NCI-H446 (cell line): Measurements from ENCODE around the gene PIK3R4.

Experiments
- DNase-seq, 2 experiments: peaks; one replicate each; lab custom pipeline; 2025; lab: John Stamatoyannopoulos, UW

PIK3R4 gene

GRCh38 chr3:130741946-130742610, 4.6 kb downstream of the PIK3R4 start:
- no peak for DNase-seq

- DNase-seq = no peak
Observed at GRCh38 chr3:130739848-130740247, 6.8 kb downstream of the PIK3R4 start.

GRCh38 chr3:130738241-130738640, 8.4 kb downstream of the PIK3R4 start:
- DNase-seq = no peak

- no peak for DNase-seq
Observed at GRCh38 chr3:130737622-130738021, 9.0 kb downstream of the PIK3R4 start.

GRCh38 chr3:130733236-130733875, 13.3 kb downstream of the PIK3R4 start:
- DNase-seq = no peak

GRCh38 chr3:130732501-130732900, 14.1 kb downstream of the PIK3R4 start:
- no peak for DNase-seq

- DNase-seq = no peak
Observed at GRCh38 chr3:130731817-130732216, 14.8 kb downstream of the PIK3R4 start.

- DNase-seq = no peak
Observed at GRCh38 chr3:130729154-130729553, 17.5 kb downstream of the PIK3R4 start.

GRCh38 chr3:130728037-130728436, 18.6 kb downstream of the PIK3R4 start:
- DNase-seq = no peak

- no peak for DNase-seq
Observed at GRCh38 chr3:130725746-130726145, 20.9 kb downstream of the PIK3R4 start.

- no peak for DNase-seq
Observed at GRCh38 chr3:130715616-130716015, 31.0 kb downstream of the PIK3R4 start.

- no peak for DNase-seq
Observed at GRCh38 chr3:130712718-130713423, 33.8 kb downstream of the PIK3R4 start.

- DNase-seq = no peak
Observed at GRCh38 chr3:130711565-130712324, 34.9 kb downstream of the PIK3R4 start.

GRCh38 chr3:130709671-130710070, 37.0 kb downstream of the PIK3R4 start:
- DNase-seq = no peak

GRCh38 chr3:130707902-130708601, 38.6 kb downstream of the PIK3R4 start:
- DNase-seq = no peak

- DNase-seq = no peak
Observed at GRCh38 chr3:130705501-130705900, 41.1 kb downstream of the PIK3R4 start.

- DNase-seq = no peak
Observed at GRCh38 chr3:130702985-130703384, 43.6 kb downstream of the PIK3R4 start.

GRCh38 chr3:130700541-130700940, 46.1 kb downstream of the PIK3R4 start:
- DNase-seq = no peak

GRCh38 chr3:130699765-130700164, 46.9 kb downstream of the PIK3R4 start:
- no peak for DNase-seq

GRCh38 chr3:130693314-130693713, 53.3 kb downstream of the PIK3R4 start:
- DNase-seq = no peak

- no peak for DNase-seq
Observed at GRCh38 chr3:130692455-130692854, 54.2 kb downstream of the PIK3R4 start.
